HEK293 (cell line): ENCODE results near the gene KHSRP.

Source experiments
- GLIS1 ChIP-seq: fragments of 450-650 bp; formaldehyde crosslinking; IDR thresholded peaks from 2 replicates; pipeline ENCODE4 v1.5.1; 2016; ENCODE audit warnings: missing biosample characterization, missing genetic modification characterization
- KLF10 ChIP-seq: fragments of 450-650 bp; IDR thresholded peaks from 2 replicates; pipeline ENCODE4 v1.5.1; 2018; ENCODE audit warnings: missing biosample characterization, mild to moderate bottlenecking, missing genetic modification characterization
- KLF7 ChIP-seq: fragments of 450-650 bp; formaldehyde crosslinking; IDR thresholded peaks from 2 replicates; pipeline ENCODE4 v1.5.1; 2016; ENCODE audit warnings: missing biosample characterization, missing genetic modification characterization, borderline replicate concordance
- ZNF121 ChIP-seq: fragments of 450-650 bp; formaldehyde crosslinking; IDR thresholded peaks from 2 replicates; pipeline ENCODE4 v1.5.1; 2016; ENCODE audit warnings: missing biosample characterization, missing genetic modification characterization
- ZNF174 ChIP-seq: fragments of 450-650 bp; formaldehyde crosslinking; IDR thresholded peaks from 2 replicates; pipeline ENCODE4 v1.5.0; 2017; ENCODE audit warnings: missing biosample characterization, mild to moderate bottlenecking, missing genetic modification characterization
- ZNF2 ChIP-seq: fragments of 450-650 bp; formaldehyde crosslinking; IDR thresholded peaks from 2 replicates; pipeline ENCODE4 v1.5.1; 2016; ENCODE audit warnings: missing biosample characterization, missing genetic modification characterization
- ZNF274 ChIP-seq, 2 experiments: fragments of 200-500 bp in 1 of 2; fragments of 450-650 bp in 1 of 2; sonication (Bioruptor generic) in 1 of 2; formaldehyde crosslinking in 1 of 2; IDR thresholded peaks; 2 replicates each; pipeline versions ENCODE4 v1.5.1 to v1.6.1; 2014 to 2016; ENCODE audit warnings: borderline replicate concordance in 1 of 2, inconsistent platforms in 1 of 2, low read length in 1 of 2, missing biosample characterization in 1 of 2, missing genetic modification characterization in 1 of 2
- ZNF423 ChIP-seq: fragments of 450-650 bp; formaldehyde crosslinking; IDR thresholded peaks from 2 replicates; pipeline ENCODE4 v1.5.1; 2016; ENCODE audit warnings: missing biosample characterization, missing genetic modification characterization
- ZNF48 ChIP-seq: fragments of 450-650 bp; formaldehyde crosslinking; IDR thresholded peaks from 2 replicates; pipeline ENCODE4 v1.5.1; 2016; ENCODE audit warnings: missing biosample characterization, missing genetic modification characterization
- TF ChIP-seq, protein P1 (sequence below): fragments of 450-650 bp; formaldehyde crosslinking; IDR thresholded peaks from 2 replicates; pipeline ENCODE4 v1.5.1; 2016; ENCODE audit warnings: missing biosample characterization, missing genetic modification characterization
- TF ChIP-seq, protein P2 (sequence below): fragments of 450-650 bp; formaldehyde crosslinking; IDR thresholded peaks from 2 replicates; pipeline ENCODE4 v1.5.1; 2017; ENCODE audit warnings: missing biosample characterization, missing genetic modification characterization
- TF ChIP-seq, protein P3 (sequence below): fragments of 450-650 bp; formaldehyde crosslinking; optimal IDR thresholded peaks from 2 replicates; pipeline ENCODE3; 2016; ENCODE audit warnings: missing biosample characterization, mild to moderate bottlenecking, missing genetic modification characterization
- TF ChIP-seq, protein P4 (sequence below): fragments of 450-650 bp; formaldehyde crosslinking; IDR thresholded peaks from 2 replicates; pipeline ENCODE4 v1.5.1; 2016; ENCODE audit warnings: missing biosample characterization, missing genetic modification characterization
- TF ChIP-seq, protein P5 (sequence below): fragments of 450-650 bp; formaldehyde crosslinking; IDR thresholded peaks from 2 replicates; pipeline ENCODE4 v1.5.1; 2016; ENCODE audit warnings: missing biosample characterization, missing genetic modification characterization
- TF ChIP-seq, protein P6 (sequence below): fragments of 450-650 bp; formaldehyde crosslinking; IDR thresholded peaks from 2 replicates; pipeline ENCODE4 v1.5.1; 2017; ENCODE audit warnings: missing biosample characterization, mild to moderate bottlenecking, missing genetic modification characterization, moderate library complexity
- TF ChIP-seq, protein P7 (sequence below): fragments of 450-650 bp; formaldehyde crosslinking; IDR thresholded peaks from 2 replicates; pipeline ENCODE4 v1.5.1; 2016; ENCODE audit warnings: missing biosample characterization, missing genetic modification characterization, borderline replicate concordance
- TF ChIP-seq, protein P8 (sequence below): fragments of 450-650 bp; formaldehyde crosslinking; IDR thresholded peaks from 2 replicates; pipeline ENCODE4 v1.5.1; 2016; ENCODE audit warnings: missing biosample characterization, missing genetic modification characterization

KHSRP gene

DNA sequence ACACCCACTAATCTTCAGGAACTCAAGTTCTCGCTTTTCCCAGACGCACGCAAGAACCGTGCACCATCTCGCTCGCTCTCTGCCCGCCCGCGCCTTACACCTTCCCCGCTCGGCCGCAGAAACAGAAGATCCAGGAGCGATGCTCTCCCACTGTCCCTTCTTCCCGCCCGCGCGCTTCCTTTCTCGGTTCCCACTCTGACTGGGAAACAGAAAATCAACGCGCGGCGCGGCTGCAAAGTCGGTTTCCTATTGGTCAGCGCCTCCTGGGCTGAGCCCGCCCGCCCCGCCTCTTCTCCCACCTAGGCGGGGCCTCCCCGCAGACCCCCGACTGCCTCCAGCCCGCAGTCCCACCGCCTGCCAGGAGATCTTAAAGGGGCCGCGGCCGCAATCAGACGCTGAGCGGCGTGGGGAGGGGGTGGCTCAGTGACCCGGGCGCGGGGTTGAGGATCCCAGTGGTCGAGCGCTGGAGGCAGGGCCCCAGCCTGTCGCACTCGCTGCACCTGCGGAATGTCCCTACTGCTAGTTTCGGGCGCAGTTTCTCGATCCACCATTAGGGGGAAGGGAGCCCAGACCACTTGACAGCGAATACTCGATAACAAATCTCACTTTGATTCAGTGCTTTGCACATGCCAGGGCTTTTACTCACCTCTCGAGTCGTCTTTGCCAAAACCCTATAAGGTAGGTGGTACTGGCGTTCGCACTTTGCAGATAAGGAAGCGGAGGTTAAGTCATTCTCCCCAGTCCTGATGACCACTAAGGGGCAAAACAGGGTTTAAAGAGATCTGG is 35.7 kb upstream of the KHSRP start (continued):
- TF ChIP-seq, protein P1, sequence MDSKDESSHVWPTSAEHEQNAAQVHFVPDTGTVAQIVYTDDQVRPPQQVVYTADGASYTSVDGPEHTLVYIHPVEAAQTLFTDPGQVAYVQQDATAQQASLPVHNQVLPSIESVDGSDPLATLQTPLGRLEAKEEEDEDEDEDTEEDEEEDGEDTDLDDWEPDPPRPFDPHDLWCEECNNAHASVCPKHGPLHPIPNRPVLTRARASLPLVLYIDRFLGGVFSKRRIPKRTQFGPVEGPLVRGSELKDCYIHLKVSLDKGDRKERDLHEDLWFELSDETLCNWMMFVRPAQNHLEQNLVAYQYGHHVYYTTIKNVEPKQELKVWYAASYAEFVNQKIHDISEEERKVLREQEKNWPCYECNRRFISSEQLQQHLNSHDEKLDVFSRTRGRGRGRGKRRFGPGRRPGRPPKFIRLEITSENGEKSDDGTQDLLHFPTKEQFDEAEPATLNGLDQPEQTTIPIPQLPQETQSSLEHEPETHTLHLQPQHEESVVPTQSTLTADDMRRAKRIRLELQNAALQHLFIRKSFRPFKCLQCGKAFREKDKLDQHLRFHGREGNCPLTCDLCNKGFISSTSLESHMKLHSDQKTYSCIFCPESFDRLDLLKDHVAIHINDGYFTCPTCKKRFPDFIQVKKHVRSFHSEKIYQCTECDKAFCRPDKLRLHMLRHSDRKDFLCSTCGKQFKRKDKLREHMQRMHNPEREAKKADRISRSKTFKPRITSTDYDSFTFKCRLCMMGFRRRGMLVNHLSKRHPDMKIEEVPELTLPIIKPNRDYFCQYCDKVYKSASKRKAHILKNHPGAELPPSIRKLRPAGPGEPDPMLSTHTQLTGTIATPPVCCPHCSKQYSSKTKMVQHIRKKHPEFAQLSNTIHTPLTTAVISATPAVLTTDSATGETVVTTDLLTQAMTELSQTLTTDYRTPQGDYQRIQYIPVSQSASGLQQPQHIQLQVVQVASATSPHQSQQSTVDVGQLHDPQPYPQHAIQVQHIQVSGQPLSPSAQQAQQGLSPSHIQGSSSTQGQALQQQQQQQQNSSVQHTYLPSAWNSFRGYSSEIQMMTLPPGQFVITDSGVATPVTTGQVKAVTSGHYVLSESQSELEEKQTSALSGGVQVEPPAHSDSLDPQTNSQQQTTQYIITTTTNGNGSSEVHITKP (tag by site-specific recombination), result peak; percentile 91
- 0 out of 2 replicates have a peak, but pooled peaks have one; percentile 36 for TF ChIP-seq ZNF423 (tag by site-specific recombination)
- TF ChIP-seq KLF10 (tag by site-specific recombination), result peak; percentile 94
- peak; percentile 91 for TF ChIP-seq GLIS1 (tag by site-specific recombination)
- TF ChIP-seq, protein P2, sequence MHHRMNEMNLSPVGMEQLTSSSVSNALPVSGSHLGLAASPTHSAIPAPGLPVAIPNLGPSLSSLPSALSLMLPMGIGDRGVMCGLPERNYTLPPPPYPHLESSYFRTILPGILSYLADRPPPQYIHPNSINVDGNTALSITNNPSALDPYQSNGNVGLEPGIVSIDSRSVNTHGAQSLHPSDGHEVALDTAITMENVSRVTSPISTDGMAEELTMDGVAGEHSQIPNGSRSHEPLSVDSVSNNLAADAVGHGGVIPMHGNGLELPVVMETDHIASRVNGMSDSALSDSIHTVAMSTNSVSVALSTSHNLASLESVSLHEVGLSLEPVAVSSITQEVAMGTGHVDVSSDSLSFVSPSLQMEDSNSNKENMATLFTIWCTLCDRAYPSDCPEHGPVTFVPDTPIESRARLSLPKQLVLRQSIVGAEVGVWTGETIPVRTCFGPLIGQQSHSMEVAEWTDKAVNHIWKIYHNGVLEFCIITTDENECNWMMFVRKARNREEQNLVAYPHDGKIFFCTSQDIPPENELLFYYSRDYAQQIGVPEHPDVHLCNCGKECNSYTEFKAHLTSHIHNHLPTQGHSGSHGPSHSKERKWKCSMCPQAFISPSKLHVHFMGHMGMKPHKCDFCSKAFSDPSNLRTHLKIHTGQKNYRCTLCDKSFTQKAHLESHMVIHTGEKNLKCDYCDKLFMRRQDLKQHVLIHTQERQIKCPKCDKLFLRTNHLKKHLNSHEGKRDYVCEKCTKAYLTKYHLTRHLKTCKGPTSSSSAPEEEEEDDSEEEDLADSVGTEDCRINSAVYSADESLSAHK (tag by site-specific recombination), result no peak
- TF ChIP-seq KLF7 (tag by site-specific recombination), result peak; percentile 92; the same call in 1 of the 2 replicates
- TF ChIP-seq ZNF274 (IDR thresholded peaks at IDR 0.05; ENCODE audit: low read length), result no peak
- no peak for TF ChIP-seq ZNF274 (tag by site-specific recombination; IDR thresholded peaks at IDR 0.05; ENCODE audit: borderline replicate concordance)
- peak; percentile 50; the same call in 1 of the 2 replicates for TF ChIP-seq ZNF121 (tag by site-specific recombination)
- TF ChIP-seq, protein P3, sequence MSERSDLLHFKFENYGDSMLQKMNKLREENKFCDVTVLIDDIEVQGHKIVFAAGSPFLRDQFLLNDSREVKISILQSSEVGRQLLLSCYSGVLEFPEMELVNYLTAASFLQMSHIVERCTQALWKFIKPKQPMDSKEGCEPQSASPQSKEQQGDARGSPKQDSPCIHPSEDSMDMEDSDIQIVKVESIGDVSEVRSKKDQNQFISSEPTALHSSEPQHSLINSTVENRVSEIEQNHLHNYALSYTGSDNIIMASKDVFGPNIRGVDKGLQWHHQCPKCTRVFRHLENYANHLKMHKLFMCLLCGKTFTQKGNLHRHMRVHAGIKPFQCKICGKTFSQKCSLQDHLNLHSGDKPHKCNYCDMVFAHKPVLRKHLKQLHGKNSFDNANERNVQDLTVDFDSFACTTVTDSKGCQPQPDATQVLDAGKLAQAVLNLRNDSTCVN, result peak; percentile 86
- TF ChIP-seq, protein P4, sequence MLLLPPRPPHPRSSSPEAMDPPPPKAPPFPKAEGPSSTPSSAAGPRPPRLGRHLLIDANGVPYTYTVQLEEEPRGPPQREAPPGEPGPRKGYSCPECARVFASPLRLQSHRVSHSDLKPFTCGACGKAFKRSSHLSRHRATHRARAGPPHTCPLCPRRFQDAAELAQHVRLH, result peak; percentile 60; the same call in 1 of the 2 replicates
- TF ChIP-seq ZNF174, result no peak
- peak; percentile 93 for TF ChIP-seq ZNF2
- TF ChIP-seq, protein P5, sequence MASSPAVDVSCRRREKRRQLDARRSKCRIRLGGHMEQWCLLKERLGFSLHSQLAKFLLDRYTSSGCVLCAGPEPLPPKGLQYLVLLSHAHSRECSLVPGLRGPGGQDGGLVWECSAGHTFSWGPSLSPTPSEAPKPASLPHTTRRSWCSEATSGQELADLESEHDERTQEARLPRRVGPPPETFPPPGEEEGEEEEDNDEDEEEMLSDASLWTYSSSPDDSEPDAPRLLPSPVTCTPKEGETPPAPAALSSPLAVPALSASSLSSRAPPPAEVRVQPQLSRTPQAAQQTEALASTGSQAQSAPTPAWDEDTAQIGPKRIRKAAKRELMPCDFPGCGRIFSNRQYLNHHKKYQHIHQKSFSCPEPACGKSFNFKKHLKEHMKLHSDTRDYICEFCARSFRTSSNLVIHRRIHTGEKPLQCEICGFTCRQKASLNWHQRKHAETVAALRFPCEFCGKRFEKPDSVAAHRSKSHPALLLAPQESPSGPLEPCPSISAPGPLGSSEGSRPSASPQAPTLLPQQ (tag by site-specific recombination), result peak; percentile 99
- no peak for TF ChIP-seq ZNF48 (tag by site-specific recombination)
- TF ChIP-seq, protein P6, sequence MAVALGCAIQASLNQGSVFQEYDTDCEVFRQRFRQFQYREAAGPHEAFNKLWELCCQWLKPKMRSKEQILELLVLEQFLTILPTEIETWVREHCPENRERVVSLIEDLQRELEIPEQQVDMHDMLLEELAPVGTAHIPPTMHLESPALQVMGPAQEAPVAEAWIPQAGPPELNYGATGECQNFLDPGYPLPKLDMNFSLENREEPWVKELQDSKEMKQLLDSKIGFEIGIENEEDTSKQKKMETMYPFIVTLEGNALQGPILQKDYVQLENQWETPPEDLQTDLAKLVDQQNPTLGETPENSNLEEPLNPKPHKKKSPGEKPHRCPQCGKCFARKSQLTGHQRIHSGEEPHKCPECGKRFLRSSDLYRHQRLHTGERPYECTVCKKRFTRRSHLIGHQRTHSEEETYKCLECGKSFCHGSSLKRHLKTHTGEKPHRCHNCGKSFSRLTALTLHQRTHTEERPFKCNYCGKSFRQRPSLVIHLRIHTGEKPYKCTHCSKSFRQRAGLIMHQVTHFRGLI (tag by site-specific recombination), result peak; percentile 22; the same call in 1 of the 2 replicates
- TF ChIP-seq, protein P7, sequence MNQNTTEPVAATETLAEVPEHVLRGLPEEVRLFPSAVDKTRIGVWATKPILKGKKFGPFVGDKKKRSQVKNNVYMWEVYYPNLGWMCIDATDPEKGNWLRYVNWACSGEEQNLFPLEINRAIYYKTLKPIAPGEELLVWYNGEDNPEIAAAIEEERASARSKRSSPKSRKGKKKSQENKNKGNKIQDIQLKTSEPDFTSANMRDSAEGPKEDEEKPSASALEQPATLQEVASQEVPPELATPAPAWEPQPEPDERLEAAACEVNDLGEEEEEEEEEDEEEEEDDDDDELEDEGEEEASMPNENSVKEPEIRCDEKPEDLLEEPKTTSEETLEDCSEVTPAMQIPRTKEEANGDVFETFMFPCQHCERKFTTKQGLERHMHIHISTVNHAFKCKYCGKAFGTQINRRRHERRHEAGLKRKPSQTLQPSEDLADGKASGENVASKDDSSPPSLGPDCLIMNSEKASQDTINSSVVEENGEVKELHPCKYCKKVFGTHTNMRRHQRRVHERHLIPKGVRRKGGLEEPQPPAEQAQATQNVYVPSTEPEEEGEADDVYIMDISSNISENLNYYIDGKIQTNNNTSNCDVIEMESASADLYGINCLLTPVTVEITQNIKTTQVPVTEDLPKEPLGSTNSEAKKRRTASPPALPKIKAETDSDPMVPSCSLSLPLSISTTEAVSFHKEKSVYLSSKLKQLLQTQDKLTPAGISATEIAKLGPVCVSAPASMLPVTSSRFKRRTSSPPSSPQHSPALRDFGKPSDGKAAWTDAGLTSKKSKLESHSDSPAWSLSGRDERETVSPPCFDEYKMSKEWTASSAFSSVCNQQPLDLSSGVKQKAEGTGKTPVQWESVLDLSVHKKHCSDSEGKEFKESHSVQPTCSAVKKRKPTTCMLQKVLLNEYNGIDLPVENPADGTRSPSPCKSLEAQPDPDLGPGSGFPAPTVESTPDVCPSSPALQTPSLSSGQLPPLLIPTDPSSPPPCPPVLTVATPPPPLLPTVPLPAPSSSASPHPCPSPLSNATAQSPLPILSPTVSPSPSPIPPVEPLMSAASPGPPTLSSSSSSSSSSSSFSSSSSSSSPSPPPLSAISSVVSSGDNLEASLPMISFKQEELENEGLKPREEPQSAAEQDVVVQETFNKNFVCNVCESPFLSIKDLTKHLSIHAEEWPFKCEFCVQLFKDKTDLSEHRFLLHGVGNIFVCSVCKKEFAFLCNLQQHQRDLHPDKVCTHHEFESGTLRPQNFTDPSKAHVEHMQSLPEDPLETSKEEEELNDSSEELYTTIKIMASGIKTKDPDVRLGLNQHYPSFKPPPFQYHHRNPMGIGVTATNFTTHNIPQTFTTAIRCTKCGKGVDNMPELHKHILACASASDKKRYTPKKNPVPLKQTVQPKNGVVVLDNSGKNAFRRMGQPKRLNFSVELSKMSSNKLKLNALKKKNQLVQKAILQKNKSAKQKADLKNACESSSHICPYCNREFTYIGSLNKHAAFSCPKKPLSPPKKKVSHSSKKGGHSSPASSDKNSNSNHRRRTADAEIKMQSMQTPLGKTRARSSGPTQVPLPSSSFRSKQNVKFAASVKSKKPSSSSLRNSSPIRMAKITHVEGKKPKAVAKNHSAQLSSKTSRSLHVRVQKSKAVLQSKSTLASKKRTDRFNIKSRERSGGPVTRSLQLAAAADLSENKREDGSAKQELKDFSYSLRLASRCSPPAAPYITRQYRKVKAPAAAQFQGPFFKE (tag by site-specific recombination), result 0 out of 2 replicates have a peak, but pooled peaks have one; percentile 14
- TF ChIP-seq, protein P8, sequence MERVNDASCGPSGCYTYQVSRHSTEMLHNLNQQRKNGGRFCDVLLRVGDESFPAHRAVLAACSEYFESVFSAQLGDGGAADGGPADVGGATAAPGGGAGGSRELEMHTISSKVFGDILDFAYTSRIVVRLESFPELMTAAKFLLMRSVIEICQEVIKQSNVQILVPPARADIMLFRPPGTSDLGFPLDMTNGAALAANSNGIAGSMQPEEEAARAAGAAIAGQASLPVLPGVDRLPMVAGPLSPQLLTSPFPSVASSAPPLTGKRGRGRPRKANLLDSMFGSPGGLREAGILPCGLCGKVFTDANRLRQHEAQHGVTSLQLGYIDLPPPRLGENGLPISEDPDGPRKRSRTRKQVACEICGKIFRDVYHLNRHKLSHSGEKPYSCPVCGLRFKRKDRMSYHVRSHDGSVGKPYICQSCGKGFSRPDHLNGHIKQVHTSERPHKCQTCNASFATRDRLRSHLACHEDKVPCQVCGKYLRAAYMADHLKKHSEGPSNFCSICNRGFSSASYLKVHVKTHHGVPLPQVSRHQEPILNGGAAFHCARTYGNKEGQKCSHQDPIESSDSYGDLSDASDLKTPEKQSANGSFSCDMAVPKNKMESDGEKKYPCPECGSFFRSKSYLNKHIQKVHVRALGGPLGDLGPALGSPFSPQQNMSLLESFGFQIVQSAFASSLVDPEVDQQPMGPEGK (tag by site-specific recombination), result peak; percentile 95
